H9 (cell line): Measurements from ENCODE around the gene SMC1B. TPM values are rescaled to one million over a fixed set of nuclear protein-coding genes. Genes with fewer than 3 reads are reported as not detected.

Source experiments
- DNase-seq: peaks from one replicate; pipeline ENCODE4 v3.0.0-alpha.2; 2017
- H2AFZ ChIP-seq: one replicate; pipeline ENCODE4 v1.6.1; 2013; ENCODE audit warnings: mild to moderate bottlenecking, low read length, control low read depth, moderate library complexity
- H2AK5ac ChIP-seq: 2 replicates; pipeline ENCODE4 v1.6.1; 2013; ENCODE audit warnings: low read length, control low read depth, mixed read lengths; ENCODE audit not compliant: insufficient read length
- H2BK120ac ChIP-seq: one replicate; pipeline ENCODE4 v1.6.1; 2013; ENCODE audit warnings: low read depth, mild to moderate bottlenecking, low read length, control low read depth, inconsistent platforms; ENCODE audit not compliant: poor library complexity, severe bottlenecking
- H2BK12ac ChIP-seq: 2 replicates; pipeline ENCODE4 v1.6.1; 2013; ENCODE audit warnings: low read length, control low read depth, mixed read lengths, low read depth; ENCODE audit not compliant: insufficient read length
- H2BK15ac ChIP-seq: 2 replicates; pipeline ENCODE4 v1.6.1; 2013; ENCODE audit warnings: low read depth, low read length, control low read depth
- H2BK20ac ChIP-seq: one replicate; pipeline ENCODE4 v1.6.1; 2013; ENCODE audit warnings: low read depth, mild to moderate bottlenecking, low read length, control low read depth, inconsistent platforms; ENCODE audit not compliant: poor library complexity, severe bottlenecking
- H2BK5ac ChIP-seq: 2 replicates; pipeline ENCODE4 v1.6.1; 2013; ENCODE audit warnings: low read length, control low read depth, mixed read lengths; ENCODE audit not compliant: insufficient read length
- H3K14ac ChIP-seq: 2 replicates; pipeline ENCODE4 v1.6.1; 2013; ENCODE audit warnings: low read length, control low read depth; ENCODE audit not compliant: insufficient read depth
- H3K18ac ChIP-seq: 2 replicates; pipeline ENCODE4 v1.6.1; 2013; ENCODE audit warnings: low read depth, mild to moderate bottlenecking, mixed read lengths, low read length, control low read depth; ENCODE audit not compliant: insufficient read length
- H3K23ac ChIP-seq: 2 replicates; pipeline ENCODE4 v1.6.1; 2013; ENCODE audit warnings: low read length, control low read depth, mixed read lengths, low read depth; ENCODE audit not compliant: insufficient read length
- H3K23me2 ChIP-seq: 2 replicates; pipeline ENCODE4 v1.6.1; 2013; ENCODE audit warnings: low read depth, mild to moderate bottlenecking, mixed read lengths, low read length, control low read depth; ENCODE audit not compliant: insufficient read length, poor library complexity, severe bottlenecking
- H3K27ac ChIP-seq: 2 replicates; pipeline ENCODE4 v1.5.1; 2013; ENCODE audit warnings: low read length, control low read depth, mixed read lengths, low read depth; ENCODE audit not compliant: insufficient read length
- H3K27me3 ChIP-seq: 2 replicates; pipeline ENCODE4 v1.6.1; 2013; ENCODE audit warnings: low read length, control low read depth, inconsistent platforms; ENCODE audit not compliant: insufficient read depth
- H3K4ac ChIP-seq: 2 replicates; pipeline ENCODE4 v1.6.1; 2013; ENCODE audit warnings: low read depth, mild to moderate bottlenecking, control low read depth, inconsistent platforms, low read length, moderate library complexity
- H3K4me1 ChIP-seq: 2 replicates; pipeline ENCODE4 v1.6.1; 2013; ENCODE audit warnings: low read length, control low read depth, inconsistent platforms; ENCODE audit not compliant: insufficient read depth
- H3K4me2 ChIP-seq: 2 replicates; pipeline ENCODE4 v1.6.1; 2013; ENCODE audit warnings: low read length, control low read depth, mixed read lengths; ENCODE audit not compliant: insufficient read length, insufficient read depth
- H3K56ac ChIP-seq: 2 replicates; pipeline ENCODE4 v1.6.1; 2013; ENCODE audit warnings: low read depth, mild to moderate bottlenecking, mixed read lengths, low read length, control low read depth; ENCODE audit not compliant: insufficient read length
- H3K79me1 ChIP-seq: 2 replicates; pipeline ENCODE4 v1.6.1; 2013; ENCODE audit warnings: low read depth, mild to moderate bottlenecking, moderate library complexity, low read length, control low read depth, inconsistent platforms; ENCODE audit not compliant: insufficient read depth, poor library complexity, severe bottlenecking
- H3K79me2 ChIP-seq: 2 replicates; pipeline ENCODE4 v1.6.1; 2013; ENCODE audit warnings: low read length, control low read depth, inconsistent platforms; ENCODE audit not compliant: insufficient read depth
- H3K9ac ChIP-seq: 2 replicates; pipeline ENCODE4 v1.6.1; 2013; ENCODE audit warnings: low read length, control low read depth, mixed read lengths; ENCODE audit not compliant: insufficient read length; ENCODE audit errors: extremely low read depth
- H3K9me3 ChIP-seq: one replicate; pipeline ENCODE4 v1.6.1; 2013; ENCODE audit warnings: low read depth, low read length, inconsistent platforms; ENCODE audit not compliant: control insufficient read depth
- H3T11ph ChIP-seq: one replicate; pipeline ENCODE4 v1.6.1; 2013; ENCODE audit warnings: mild to moderate bottlenecking, low read length, control low read depth, inconsistent platforms
- H4K20me1 ChIP-seq: one replicate; pipeline ENCODE4 v1.6.1; 2013; ENCODE audit not compliant: control insufficient read depth, insufficient read length, insufficient read depth
- H4K5ac ChIP-seq: 2 replicates; pipeline ENCODE4 v1.6.1; 2013; ENCODE audit warnings: low read depth, mild to moderate bottlenecking, mixed read lengths, low read length, control low read depth; ENCODE audit not compliant: insufficient read length
- H4K8ac ChIP-seq: replicated peaks from 2 replicates; pipeline ENCODE4 v1.6.1; 2013; ENCODE audit warnings: low read length, control low read depth, mixed read lengths, low read depth; ENCODE audit not compliant: insufficient read length
- H4K91ac ChIP-seq: 2 replicates; pipeline ENCODE4 v1.6.1; 2013; ENCODE audit warnings: low read depth, mild to moderate bottlenecking, moderate library complexity, mixed read lengths, low read length, control low read depth; ENCODE audit not compliant: insufficient read length
- H3K27ac Mint-ChIP-seq, 3 experiments: 2 replicates in 2 of 3; 3 replicates in 1 of 3; pipeline ENCODE4 v1.8.0; 2020 to 2021; ENCODE audit warnings: mixed read lengths in 3 of 3, mild to moderate bottlenecking in 1 of 3, moderate library complexity in 1 of 3
- H3K27me3 Mint-ChIP-seq: 2 replicates; pipeline ENCODE4 v1.8.0; 2021; ENCODE audit warnings: low read depth, mild to moderate bottlenecking, moderate library complexity, mixed read lengths
- H3K36me3 Mint-ChIP-seq, 3 experiments: 2 replicates in 2 of 3; 3 replicates in 1 of 3; pipeline ENCODE4 v1.8.0; 2020 to 2021; ENCODE audit warnings: low read depth in 3 of 3, mixed read lengths in 3 of 3; ENCODE audit not compliant: insufficient read depth in 1 of 3
- H3K4me1 Mint-ChIP-seq, 2 experiments: 2 replicates each; pipeline ENCODE4 v1.8.0; 2020; ENCODE audit warnings: mixed read lengths in 2 of 2
- H3K4me3 Mint-ChIP-seq, 2 experiments: 2 replicates in 1 of 2; 3 replicates in 1 of 2; pipeline ENCODE4 v1.8.0; 2020 to 2021; ENCODE audit warnings: mild to moderate bottlenecking in 2 of 2, mixed read lengths in 2 of 2, moderate library complexity in 1 of 2
- H3K9me3 Mint-ChIP-seq, 2 experiments: 2 replicates in 1 of 2; 3 replicates in 1 of 2; pipeline ENCODE4 v1.8.0; 2020; ENCODE audit warnings: mild to moderate bottlenecking in 2 of 2, mixed read lengths in 2 of 2, moderate library complexity in 1 of 2
- CTCF ChIP-seq: fragments of 200-600 bp; sonication (generic); conservative IDR thresholded peaks from 3 replicates; pipeline ENCODE4 v1.8.0; 2021; ENCODE audit warnings: antibody characterized with exemption, mild to moderate bottlenecking
- WGBS: extraction: QIAGEN DNeasy Blood & Tissue Kit; methylation state at CpG from one replicate; pipeline ENCODE4 v1.1.7; 2013; ENCODE audit warnings: missing lambda C conversion rate, low lambda C conversion rate, mixed read lengths; ENCODE audit not compliant: insufficient read length; ENCODE audit errors: extremely low coverage; 5-methylcytosine and 5-hydroxymethylcytosine counted together
- total RNA-seq: library from RNA; stranded (reverse); gene quantifications from 2 replicates; pipeline ENCODE4 v1.2.1, GENCODE V29; 2021

SMC1B gene
- total RNA-seq, 1 experiment from 2014 or later: not detected

- Histone ChIP-seq H3K4me1 (no peaks in the 10 kb centered on the region), H4K5ac (no peak overlapping the region), H2BK120ac (no peak overlapping the region), H2AK5ac (no peak overlapping the region), H4K91ac (no peak overlapping the region), H3K23ac (no peak overlapping the region), H3K14ac (no peak overlapping the region), H3K27ac (no peak overlapping the region), H3K79me2 (no peaks in the 10 kb centered on the region), H2BK20ac (no peak overlapping the region), H2BK12ac (no peak overlapping the region), H3K4me2 (no peak overlapping the region), H2AFZ (no peak overlapping the region), H2BK15ac (no peak overlapping the region), H3K27me3 (no peaks in the 10 kb centered on the region), H3T11ph (no peak overlapping the region), H3K79me1 (no peaks in the 10 kb centered on the region), H2BK5ac (no peak overlapping the region), H4K20me1 (no peaks in the 10 kb centered on the region), H3K9ac (no peak overlapping the region), H4K8ac (no peak overlapping the region), H3K4ac (no peak overlapping the region), H3K56ac (no peak overlapping the region), H3K23me2 (no peaks in the 10 kb centered on the region), H3K9me3 (no peaks in the 10 kb centered on the region), H3K18ac (no peak overlapping the region)
- Mint-ChIP-seq H3K4me3 (no peak overlapping the region; a peak in 1 of 5 replicates), H3K27ac (peak overlapping the region in 1 of 3 experiments; percentile 98; a peak in 3 of 7 replicates), H3K4me1 (0 out of 4 replicates have a peak, but pooled peaks cover 0 to 2% of the 10 kb centered on the region in 2 experiments), H3K36me3 (peaks cover 9 to 72% (median 56%) of the 10 kb centered on the region in 3 experiments; a peak in 6 of 7 replicates), H3K9me3 (no peaks in the 10 kb centered on the region; a peak in 1 of 5 replicates), H3K27me3 (no peaks in the 10 kb centered on the region)
- DNase-seq: no peak
- TF ChIP-seq CTCF: no peak
- WGBS: no CpG with 5 or more reads among the region's 18 CpGs
These were observed 76.4 kb downstream of the SMC1B start for GRCh38 chr22:45336971-45337431.
